Sigmoid colon (tissue), 4 donors: Measurements from ENCODE around the gene MGMT.

ENCODE experiments used
- CTCF ChIP-seq, 4 experiments: fragments of 450-650 bp in 3 of 4; fragments of 200-600 bp in 1 of 4; IDR thresholded peaks; one replicate each; pipeline ENCODE4 v1.5.1; 2016 to 2019; ENCODE audit warnings: antibody characterized with exemption in 4 of 4, mild to moderate bottlenecking in 3 of 4, moderate library complexity in 2 of 4
- POLR2A ChIP-seq, 2 donors: fragments of 450-650 bp; IDR thresholded peaks; one replicate each; pipeline ENCODE4 v1.6.1; 2016; ENCODE audit warnings: antibody characterized with exemption in 2 of 2, mild to moderate bottlenecking in 2 of 2, moderate library complexity in 2 of 2
- POLR2AphosphoS5 ChIP-seq, 4 donors: sonication (generic); formaldehyde crosslinking; IDR thresholded peaks; one replicate each; pipeline ENCODE4 v1.6.1; 2017; ENCODE audit warnings: antibody characterized with exemption in 4 of 4

- TF ChIP-seq POLR2AphosphoS5 (IDR thresholded peaks at IDR 0.05): no peak
- TF ChIP-seq POLR2A (IDR thresholded peaks at IDR 0.05): no peak
- TF ChIP-seq CTCF (IDR thresholded peaks at IDR 0.05): no peak
These were observed 119.9 kb downstream of the MGMT start for GRCh38 chr10:129586898-129587443.
